ENCODE results near the gene KRTAP12-3.

The KRTAP12-3 gene

DNA sequence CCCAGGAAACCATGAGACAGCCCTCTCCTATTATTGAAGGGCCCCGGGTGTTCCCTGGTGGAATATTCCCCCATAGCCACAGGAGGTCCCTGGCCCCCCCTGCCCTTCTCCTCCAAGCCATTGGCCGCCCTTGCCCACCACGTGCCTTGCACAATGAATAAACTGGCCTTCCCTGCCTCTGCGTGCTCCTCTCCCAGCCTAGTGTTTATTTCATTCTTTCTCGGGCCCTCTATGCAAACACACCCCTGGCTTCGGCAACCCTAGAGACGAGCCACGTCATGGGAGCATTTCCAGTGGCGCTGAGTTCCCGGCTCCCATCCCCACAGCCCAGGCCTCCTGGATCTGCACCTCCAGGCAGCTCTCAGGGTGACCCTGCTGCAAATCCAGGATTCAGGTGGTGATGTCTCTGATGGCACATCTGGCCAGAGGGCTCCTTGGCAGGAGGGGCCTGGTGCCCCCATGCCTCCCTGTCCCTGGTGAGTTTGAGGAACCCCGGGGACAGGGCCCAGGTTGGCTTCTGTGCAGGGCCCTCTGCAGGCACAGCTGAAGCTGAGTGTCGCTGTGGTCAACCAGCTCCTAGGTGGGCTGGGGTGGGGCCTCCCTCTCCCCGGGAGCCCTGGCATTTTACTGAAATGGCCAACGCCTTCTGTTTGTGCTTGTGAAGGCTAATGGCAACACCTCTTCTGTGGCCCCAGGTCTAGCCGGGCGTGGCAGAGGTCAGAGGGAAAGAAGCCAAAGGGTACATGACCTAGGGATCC lies 45.4 kb downstream of the KRTAP12-3 start:
- DNase-seq (ENCODE audit: low spot score), result no peak

DNA sequence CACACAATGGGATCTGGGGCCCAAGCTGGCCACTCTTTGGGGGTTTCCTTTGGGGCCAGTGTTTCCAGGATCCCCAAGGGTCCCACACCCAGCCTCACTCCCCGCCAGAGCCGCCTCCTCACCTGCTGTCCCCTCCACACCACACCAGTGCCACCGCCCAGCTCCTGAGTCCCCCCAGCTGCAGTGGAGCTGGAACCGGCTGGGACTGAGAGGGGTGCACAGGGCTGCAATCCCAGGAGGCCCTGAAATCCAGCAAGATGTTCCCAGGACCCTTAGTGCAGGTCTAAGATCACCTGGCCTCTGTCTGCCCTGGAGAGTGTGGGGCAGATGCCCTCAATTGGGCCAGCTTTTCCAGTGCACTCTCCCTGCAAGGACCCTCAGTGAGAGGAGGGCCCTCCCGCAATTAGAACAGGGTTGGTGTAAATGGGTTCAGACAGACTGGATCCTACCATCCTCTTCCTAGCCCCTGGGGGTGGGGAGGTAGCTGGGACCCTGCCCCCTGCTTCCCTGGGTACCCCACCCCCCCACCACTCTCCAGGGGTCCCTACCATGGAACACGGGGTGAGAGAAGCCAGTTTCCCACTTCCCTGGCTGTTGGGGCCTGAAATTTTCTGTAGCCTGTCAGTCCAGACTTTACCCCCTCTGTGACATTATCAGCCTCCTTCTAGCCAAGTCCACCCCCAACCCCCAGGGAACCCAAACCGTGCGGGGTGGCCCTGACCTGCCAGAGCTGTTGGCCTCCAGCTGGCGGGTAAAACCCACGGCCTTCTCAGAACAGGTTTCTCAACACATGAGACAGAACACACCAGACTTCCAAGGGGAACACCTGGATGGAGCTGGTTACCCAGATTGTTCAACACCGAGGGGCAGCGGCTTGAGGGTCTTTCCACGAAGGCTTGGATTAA lies 46.3 kb downstream of the KRTAP12-3 start:
- no peak for DNase-seq (ENCODE audit: low spot score)

DNA sequence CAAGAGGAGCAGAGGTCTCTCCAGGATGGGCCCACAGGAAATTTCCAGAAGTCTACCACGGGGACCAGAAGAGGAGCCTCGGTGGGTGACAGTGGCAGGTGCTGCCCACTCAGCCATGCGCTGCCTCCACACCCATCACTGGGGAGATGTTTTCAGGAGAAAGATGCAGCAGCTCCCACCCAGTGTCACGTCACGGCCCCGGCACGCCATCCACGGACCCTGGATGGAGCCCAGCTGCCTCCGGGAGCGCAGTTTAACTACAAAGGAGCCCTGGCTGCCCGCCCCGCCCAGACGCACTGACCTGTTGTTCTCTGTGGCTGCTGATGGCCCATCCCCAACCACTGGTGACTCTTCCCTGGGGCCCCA lies 46.9 kb downstream of the KRTAP12-3 start:
- no peak for DNase-seq (ENCODE audit: low spot score)

DNA sequence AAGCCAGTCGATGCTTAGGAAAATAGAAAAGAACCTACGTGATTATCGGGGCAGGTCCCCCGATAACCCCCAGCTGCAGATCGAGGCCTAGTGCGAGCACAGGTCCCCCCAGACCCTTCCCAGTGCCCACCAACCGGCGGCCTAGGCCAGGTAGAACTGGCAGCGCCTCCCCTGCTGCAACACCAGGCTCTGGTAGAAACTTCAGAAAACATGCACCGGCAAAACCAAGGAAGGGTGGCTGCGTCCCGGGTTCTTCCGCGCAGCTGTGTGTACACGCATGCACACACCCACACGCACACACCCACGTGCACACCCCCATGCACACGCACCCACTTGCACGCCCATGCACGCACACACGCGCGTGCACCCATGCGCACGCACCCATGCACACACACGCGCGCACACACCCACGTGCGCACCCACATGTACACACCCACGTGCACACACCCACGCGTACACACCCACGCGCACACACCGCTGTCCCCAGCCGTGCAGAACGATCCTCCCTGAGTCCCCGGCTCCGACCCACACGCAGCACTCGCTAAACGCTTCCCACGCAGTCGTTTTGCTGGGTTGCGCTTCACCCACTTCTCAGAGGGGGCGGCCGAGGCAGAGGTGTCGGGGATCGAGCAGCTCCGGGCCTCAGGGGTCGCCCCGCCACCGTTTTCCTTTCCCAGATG lies 48.4 kb downstream of the KRTAP12-3 start:
- DNase-seq (ENCODE audit: low spot score), result no peak

DNA sequence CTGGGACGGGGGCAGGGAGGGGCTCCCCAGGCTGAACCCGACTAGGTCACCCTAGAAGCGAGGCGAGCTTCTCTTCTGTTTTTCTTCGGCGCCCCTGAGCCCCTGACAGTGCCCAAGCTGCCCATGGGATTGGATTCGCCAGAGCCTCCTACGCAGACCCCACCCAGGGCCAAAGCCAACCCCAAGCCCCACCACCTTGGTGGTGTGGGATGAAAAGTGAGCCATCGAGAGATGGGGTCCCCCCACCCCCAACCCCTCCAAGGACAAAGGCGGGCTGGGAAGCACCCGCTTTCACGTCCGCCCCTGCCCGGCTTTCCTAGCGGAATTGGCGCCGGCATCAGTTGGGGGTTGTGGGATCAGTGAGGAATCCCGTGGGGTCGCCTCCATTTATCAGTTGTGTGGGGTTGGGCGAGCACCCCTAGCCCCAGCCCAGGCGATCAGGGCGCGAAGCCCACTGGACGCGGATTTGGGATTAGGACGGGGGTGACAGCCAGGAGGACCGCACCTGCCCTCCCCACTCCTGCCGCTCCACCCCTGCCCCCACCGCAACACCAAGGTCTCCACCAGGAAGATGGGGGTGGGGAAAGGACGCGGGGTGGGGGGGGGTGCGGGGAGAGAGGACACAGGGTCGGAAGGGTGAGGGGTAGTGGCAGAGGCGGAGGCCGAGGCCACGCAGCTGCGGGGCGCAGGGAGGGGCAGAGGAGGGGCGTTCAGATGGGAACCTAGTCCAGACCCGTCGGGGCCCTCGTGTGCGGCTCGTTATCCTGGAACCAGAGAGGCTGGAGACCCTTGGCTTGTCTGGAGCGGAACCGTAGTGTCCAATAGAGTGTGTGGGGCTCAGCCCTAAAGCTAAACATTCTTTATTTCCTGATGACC lies 49.2 kb downstream of the KRTAP12-3 start:
- no peak for DNase-seq (ENCODE audit: low spot score)

All from cerebellar cortex (tissue), 1 donor.